ENCODE measurements around the gene SPECC1. TPM values are rescaled to one million over a fixed set of nuclear protein-coding genes. Genes with fewer than 3 reads are reported as not detected.

Gene SPECC1
- total and polyA plus RNA-seq, 2 of the 4 experiments (the other 2 are of a cell fraction): 16.9 to 26.2 TPM

GRCh38 chr17:20246692-20247091, 237.5 kb downstream of the SPECC1 start:
- WGBS, 2 experiments (ENCODE audit: extremely low coverage in 2 of 2, insufficient read length in 1 of 2): no CpG with 5 or more reads among the region's 1 CpG
- Histone ChIP-seq H3K18ac (ENCODE audit: low read depth, low read length) (no peak overlapping the region), H3K27me3 (ENCODE audit: control insufficient read depth, insufficient read depth, low read length) (no peaks in the 10 kb centered on the region), H2BK5ac (ENCODE audit: low read depth, low read length, poor library complexity, severe bottlenecking) (no peak overlapping the region), H2BK120ac (ENCODE audit: low read depth, low read length) (no peak overlapping the region), H3K23ac (ENCODE audit: low read depth, low read length) (no peak overlapping the region), H3K27ac (ENCODE audit: insufficient read depth, low read length) (no peak overlapping the region), H3K4me1 (ENCODE audit: control insufficient read depth, insufficient read depth, low read length) (no peaks in the 10 kb centered on the region), H3K9me3 (ENCODE audit: control insufficient read depth, insufficient read depth, low read length) (peaks cover 3% of the 10 kb centered on the region; the same call in 1 of the 2 replicates), H3K4ac (ENCODE audit: low read depth, low read length) (no peak overlapping the region), H2AK9ac (replicated peaks; ENCODE audit: low read depth, low read length, poor library complexity) (no peak overlapping the region), H4K91ac (ENCODE audit: insufficient read depth, low read depth, low read length) (no peak overlapping the region), H4K8ac (ENCODE audit: low read depth in 2 of 2, low read length in 2 of 2) (no peak overlapping the region), H3K4me2 (ENCODE audit: low read depth, low read length) (no peak overlapping the region), H3K56ac (ENCODE audit: extremely low read depth, insufficient read depth, low read length) (no peak overlapping the region), H2AK5ac (ENCODE audit: low read depth, low read length) (no peak overlapping the region), H3K4me3 (ENCODE audit: insufficient read depth, low read depth, low read length) (no peak overlapping the region), H2BK15ac (ENCODE audit: low read depth, low read length) (no peak overlapping the region), H3K9me1 (ENCODE audit: insufficient read depth, low read length) (peaks cover 5% of the 10 kb centered on the region; the same call in 1 of the 2 replicates), H4K20me1 (ENCODE audit: insufficient read depth, low read length) (no peaks in the 10 kb centered on the region), H2AFZ (replicated peaks; ENCODE audit: low read length, poor library complexity) (no peak overlapping the region), H2BK20ac (ENCODE audit: low read depth, low read length) (no peak overlapping the region), H3K9ac (ENCODE audit: low read depth, low read length) (no peak overlapping the region), H3K79me1 (ENCODE audit: low read depth in 1 of 2, low read length in 2 of 2) (peaks cover 0 to 4% of the 10 kb centered on the region in 2 experiments; a peak in 1 of 4 replicates), H3K36me3 (ENCODE audit: control insufficient read depth, insufficient read depth, low read length) (peaks cover 13% of the 10 kb centered on the region), H4K5ac (ENCODE audit: low read depth, low read length) (no peak overlapping the region), H3K14ac (replicated peaks; ENCODE audit: low read depth, low read length) (no peak overlapping the region)
- dilution Hi-C loops (cut with HindIII; ENCODE audit: low sequenced_read_pairs, unreplicated experiment): no loop called here
- intact Hi-C loops (cut with micrococcal nuclease): no loop called here
- no TSS peak for BruUV-seq (replicated peaks)
- ChIA-PET POLR2A (ENCODE audit: unreplicated experiment) (no interaction called here), CTCF (interaction anchor here (1.0 kb wide), 1 partner anchor 9 kb away, joined by 3 read pairs; no protein-coding TSS in a partner anchor)
- in situ Hi-C loops (cut with MboI; ENCODE audit: low sequenced_read_pairs): no loop called here
- no peak for DNase-seq
- no peak for ATAC-seq (ENCODE audit: low read depth)
- TF ChIP-seq MAFK (IDR thresholded peaks at IDR 0.05; ENCODE audit: low read depth, low read length) (no peak), POLR2A (IDR thresholded peaks at IDR 0.05; ENCODE audit: low read depth, low read length) (no peak), MAZ (IDR thresholded peaks at IDR 0.05; ENCODE audit: borderline replicate concordance, low read depth, low read length) (no peak), RFX5 (IDR thresholded peaks at IDR 0.05; ENCODE audit: low read depth, low read length) (no peak), FOS (IDR thresholded peaks at IDR 0.05; ENCODE audit: low read depth, low read length) (no peak), RCOR1 (IDR thresholded peaks at IDR 0.05; ENCODE audit: insufficient replicate concordance, low read length) (no peak), SMC3 (IDR thresholded peaks at IDR 0.05; ENCODE audit: low read depth, low read length) (no peak), RAD21 (IDR thresholded peaks at IDR 0.05; ENCODE audit: low read length) (no peak), CHD1 (IDR thresholded peaks at IDR 0.05; ENCODE audit: low read depth, low read length) (no peak), MXI1 (IDR thresholded peaks at IDR 0.05; ENCODE audit: borderline replicate concordance, low read depth, low read length) (no peak), CEBPB (IDR thresholded peaks at IDR 0.05; ENCODE audit: low read depth, low read length) (no peak), BHLHE40 (IDR thresholded peaks at IDR 0.05; ENCODE audit: low read depth, low read length) (no peak)

All from IMR-90 (cell line).